DMS79 treated with DMSO at 0.1 percent for 48 hours (cell line): Measurements from ENCODE around the gene CGB2.
"Not testable (repeated sequence)": the region's sequence is repeated elsewhere in the genome, so short reads cannot be mapped to it uniquely, and the experiment has no call there.

ENCODE experiments used
- DNase-seq: peaks from one replicate; lab custom pipeline; 2025; lab: John Stamatoyannopoulos, UW

CGB2 gene

DNA sequence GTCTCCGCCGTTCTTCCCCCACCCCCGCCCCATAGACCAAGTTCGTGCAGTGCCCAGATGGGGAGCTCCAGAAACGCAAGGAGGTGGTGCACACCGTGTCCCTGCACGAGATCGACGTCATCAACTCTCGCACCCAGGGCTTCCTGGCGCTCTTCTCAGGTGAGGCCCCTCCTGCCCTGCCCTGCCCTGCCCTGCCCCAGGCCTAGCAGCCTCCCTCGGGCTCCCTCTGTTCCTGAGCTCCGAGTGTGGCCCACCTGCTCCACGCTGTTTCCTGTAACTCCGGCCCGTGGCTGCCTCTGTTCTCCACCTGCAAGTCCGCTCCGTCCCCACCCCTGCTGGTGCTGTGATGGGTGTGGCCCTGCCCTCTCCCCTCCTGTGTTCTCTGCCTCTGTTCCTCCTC lies 21.2 kb upstream of the CGB2 start:
- no peak for DNase-seq

DNA sequence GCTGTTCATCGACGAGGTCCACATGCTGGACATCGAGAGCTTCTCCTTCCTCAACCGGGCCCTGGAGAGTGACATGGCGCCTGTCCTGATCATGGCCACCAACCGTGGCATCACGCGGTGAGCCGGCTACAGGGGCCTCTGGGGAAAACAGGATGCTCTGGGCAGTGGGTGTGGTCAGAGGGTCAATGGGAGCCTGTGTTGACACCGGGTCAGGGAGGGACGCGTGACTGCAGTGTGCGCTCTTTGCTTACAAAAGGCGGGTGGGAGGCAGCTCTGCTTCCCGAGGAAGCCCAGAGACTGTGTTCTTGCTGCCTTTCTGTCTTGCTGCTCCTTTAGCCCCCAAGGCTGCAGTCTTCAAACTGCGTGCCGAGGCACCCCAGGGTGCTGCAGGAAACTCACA lies 20.5 kb upstream of the CGB2 start:
- no peak for DNase-seq

DNA sequence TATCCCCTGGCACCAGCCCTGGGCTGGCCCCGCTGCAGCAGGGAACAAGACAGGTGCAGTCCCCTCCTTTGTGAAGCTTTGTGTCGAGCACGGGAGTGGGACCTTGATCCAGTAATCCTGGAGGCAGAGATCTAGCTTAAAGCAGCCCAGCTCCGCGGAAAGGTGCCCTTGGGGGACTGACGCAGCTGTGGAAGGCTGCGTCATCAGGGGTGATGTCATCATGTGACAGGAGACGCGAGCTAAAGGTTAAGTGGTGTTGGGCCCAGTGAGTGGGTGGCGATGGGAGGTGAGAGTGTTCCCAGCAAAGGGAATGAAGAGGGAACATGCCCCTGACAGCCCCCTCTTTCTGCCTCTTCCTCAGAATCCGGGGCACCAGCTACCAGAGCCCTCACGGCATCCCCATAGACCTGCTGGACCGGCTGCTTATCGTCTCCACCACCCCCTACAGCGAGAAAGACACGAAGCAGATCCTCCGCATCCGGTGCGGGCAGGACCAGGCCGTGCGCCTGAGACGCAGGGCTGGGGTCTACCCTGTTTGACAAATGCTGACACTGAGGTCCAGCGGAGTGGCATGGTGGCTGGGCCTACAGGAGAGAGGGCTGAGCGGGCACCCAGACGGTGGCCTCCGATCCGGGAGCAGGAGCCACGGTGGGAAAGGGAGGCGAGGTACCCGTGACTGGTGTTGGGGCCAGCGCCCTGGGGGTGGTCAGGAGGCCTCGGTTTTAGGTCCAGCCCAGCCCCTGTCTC lies 17.4 kb upstream of the CGB2 start:
- DNase-seq = no peak

DNA sequence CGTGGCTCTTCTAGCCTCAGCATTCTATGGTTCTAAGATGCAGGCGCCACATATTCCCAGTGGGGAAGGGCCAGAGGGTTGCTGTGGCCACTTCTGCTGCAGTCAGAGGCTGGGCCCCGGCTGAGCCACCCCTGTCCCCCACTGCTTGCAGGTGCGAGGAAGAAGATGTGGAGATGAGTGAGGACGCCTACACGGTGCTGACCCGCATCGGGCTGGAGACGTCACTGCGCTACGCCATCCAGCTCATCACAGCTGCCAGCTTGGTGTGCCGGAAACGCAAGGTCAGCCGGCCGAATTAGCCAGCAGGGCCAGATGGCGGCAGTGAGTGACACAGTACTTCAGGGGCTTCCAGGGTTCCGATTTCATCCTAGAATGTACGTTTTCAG lies 16.8 kb upstream of the CGB2 start:
- no peak for DNase-seq

DNA sequence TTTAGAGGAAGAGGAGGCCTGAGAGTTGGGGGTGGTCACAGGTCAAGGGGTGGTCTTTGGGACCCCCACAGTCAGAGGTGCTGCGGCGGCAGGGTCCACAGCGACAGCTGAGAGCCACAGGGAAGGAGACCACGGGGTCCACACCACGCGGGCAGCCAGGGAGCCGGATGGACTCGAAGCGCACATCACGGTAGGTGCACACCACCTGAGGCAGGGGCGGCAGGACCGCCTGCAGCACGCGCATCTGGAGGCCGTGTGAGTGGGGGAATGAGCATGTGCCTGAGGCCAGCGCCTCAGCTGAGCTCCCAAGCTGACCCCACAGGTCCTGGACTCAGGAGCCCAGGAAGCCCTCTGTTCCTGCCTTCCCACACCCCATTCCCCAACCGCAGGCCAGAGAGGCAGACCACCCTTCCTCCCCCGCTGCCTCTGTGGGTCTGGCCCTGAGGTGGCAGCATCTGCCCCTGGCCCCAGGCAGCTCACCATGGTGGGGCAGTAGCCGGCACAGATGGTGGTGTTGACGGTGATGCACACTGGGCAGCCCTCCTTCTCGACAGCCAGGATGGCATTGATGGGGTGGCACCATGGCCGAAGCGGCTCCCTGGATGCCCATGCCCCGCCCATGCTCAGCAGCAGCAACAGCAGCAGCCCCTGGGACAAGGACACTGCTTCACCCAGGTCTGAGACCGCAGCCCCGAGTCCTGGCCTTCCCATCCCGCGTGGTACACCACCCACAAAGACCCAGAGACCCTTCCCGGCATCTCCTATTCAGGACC lies 15.4 kb upstream of the CGB2 start:
- DNase-seq = no peak

DNA sequence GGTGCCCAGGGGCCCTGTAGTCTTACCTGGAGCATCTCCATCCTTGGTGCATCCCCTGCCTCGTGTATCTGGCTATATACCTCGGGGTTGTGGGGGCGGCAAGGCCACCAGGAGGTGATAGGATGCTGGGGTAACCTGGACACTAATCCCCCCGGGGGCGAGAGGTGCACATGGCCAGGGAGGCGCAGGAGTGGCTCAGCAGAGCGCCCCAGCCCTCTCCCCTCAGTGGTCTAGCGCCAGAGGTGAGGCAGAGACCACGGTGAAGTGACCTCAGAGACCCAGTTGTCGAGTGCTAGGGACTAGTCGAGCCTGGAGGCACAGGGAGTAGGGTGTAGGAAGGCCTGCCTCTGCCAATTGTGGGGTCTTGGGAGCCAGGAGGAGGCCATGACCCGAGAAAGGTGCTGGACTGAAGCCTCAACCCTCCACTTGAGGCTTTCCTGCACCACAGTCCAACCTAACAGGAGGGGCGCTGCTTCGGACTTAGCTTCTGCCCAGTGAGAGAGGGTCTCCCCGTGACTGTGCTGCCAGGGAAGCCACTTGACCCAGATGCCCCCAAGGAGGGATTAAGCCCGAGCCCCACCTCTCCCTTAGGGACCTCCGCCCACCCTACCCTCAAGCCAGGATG lies 14.5 kb upstream of the CGB2 start, which contains the start of gene LHB:
Gene LHB, minus strand, starts transcription at position 51 of the 625 bp plus-strand sequence. Its CDS starts 10 bp downstream, at position 41.
- DNase-seq = no peak

DNA sequence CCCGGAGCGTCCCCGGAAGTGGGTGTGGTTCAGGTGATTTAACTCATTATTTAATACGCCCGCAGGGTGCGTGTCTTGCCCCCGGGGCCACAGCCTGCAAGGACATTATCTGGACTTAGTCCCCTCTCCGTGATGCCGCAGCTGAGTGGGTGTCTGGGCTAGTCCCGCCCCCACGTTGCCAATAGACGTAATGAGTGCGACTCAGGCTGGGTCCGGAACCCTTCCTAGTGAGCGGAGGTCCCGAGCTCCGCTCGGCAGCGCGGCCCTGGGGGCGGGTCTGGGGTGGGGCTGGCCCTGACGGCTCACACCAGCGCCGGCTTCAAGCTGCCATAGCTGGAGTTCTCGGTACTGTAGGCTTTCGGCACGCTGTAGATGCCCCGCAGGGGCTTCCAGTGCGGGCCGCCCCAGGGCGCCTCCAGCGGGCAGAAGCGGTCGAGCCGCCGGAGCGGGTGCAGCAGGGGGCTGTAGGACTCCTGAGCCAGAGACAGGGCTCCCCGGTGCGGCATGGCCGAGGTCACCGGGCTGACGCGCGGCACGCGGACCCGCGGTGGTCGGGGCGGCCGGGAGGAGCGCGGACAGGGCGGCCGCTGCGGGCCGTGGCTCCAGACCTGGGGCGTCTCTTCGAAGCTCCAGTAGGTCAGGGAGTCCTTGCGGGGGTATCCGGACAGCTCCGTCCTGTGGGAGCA lies 13.9 kb upstream of the CGB2 start:
- DNase-seq = peak; percentile 13

DNA sequence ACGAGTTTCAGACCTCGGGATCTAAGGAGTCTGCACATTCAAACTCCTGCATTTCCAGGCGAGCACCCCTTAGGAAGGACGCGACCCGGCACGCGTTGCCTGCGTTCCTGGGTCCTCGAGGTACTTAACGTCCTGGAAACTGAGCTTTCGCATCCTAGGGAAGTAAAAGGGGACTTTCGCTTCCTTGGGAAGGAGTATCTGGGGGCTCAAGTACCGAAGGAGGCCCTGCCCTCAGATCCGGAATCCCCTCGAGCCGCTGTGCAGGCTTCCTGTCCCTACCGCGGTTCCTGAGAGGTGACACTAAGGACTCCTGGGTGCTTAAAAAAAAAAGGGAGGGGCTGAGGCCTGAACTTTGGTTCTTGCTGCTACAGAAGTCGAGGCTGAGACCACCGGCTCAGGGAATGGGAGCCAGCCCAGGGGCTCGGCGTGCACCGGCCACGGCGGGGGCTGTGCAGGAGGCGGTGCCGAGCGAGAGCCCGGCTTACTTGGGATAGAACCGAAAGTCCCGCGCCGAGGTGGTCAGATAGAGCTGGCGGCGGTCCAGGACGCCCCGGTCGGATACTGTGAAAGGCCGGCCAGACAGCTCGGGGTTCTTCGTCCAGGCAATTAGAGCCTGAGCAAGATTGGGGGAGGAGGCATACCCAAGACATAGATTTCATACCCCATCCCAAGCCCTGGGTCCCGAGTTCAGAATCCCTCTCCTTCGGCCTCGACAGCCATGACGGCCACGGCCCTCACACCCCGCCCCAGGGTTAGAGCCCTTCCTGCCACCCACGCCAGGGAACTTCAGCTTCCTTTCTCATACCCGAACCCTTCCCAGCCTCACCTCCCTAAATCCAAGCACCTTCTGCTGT lies 13.1 kb upstream of the CGB2 start:
- DNase-seq = not testable (repeated sequence)

DNA sequence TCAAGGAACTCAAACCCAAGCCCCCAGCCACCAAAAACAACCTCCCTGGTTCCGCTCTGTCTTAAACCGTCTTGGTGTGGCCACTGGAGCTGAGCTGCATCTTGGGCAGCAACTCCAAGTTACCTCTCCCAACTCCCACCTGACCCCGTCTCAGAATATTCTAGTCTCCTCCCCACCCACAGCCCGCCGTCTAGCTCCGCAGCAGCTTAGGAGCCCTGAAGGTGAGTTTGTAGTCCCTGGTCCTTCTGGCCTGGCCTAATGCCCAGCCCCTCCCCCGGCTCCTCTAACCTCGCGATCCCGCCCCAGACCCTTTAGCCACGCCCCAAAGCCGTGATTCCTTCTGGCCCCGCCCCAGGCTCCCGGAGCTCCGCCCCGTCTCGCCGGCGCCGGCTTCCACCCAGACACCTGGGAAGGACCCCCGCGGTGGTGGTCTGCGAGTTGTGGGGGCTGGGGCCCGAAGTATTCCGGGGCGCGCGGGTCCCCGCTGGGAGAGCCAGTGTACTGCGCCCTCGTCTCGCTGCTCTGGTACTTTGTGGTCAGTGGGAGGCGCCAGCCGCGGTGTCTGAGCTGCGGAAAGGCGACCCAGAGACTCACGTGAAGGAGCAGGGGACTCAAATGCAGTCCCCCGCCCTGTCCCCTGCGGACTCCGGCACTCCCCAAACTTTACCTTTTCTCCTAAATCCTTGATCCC lies 12.3 kb upstream of the CGB2 start:
- DNase-seq = no peak

DNA sequence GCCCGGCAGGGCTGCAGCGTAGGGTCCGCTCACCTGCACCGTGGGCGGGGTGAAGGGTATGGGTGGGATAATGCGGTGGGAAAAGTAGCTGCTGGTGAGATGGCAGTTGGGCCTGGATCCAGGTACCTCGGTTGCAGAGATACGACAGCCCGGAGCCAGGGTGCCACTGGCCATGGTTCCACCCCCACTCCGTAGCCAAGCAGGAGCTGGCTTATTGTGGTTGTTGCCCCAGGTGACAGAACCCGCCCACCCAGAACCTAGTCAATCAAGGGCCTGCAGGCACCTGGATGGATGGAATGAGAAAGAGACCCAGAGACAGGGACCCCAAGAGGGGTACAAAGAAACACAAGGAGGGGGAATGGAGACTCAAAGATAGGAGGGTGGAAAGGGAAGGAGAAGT lies 11.3 kb upstream of the CGB2 start:
- DNase-seq = no peak

DNA sequence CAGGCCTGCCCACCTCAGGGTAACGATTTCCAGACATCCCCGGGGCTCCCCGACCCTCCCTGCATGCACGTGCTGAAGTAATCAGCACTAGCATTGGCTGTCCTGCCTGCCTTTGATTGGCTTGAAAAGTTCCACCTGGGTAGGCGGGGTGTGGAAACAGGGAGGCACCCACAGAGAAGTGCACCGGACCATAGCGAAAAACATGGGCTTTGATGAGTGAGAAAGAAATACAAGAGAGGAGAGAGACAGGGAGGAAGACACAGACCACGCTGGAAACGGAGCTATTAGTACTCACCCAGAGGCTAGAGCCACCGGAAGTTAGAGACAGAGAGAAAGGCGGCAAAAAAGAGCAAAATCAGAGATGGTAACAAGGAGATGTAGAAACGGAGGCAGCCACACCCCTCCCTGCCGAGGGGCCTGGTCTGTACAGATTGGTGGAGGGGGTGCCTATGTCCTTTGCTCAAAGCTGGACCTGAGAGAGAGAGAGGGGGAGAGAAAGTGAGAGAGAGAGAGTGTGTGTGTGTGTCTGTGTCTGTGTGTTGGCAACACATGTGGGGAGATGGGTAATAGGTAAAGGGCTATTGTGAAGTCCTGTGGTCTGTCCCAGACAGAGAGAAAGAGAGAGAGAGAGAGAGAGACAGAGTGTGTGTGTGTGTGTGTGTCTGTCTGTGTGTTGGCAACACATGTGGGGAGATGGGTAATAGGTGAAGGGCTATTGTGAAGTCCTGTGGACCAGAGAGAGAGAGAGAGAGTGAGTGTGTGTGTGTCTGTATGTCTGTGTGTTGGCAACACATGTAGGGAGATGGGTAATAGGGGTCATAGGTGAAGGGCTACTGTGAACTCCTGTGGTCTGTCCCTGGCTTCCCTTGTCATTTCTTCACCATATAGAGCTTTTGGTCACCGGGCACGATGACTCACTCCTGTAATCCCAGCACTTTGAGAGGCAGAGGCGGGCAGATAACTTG lies 10.5 kb upstream of the CGB2 start:
- no peak for DNase-seq

DNA sequence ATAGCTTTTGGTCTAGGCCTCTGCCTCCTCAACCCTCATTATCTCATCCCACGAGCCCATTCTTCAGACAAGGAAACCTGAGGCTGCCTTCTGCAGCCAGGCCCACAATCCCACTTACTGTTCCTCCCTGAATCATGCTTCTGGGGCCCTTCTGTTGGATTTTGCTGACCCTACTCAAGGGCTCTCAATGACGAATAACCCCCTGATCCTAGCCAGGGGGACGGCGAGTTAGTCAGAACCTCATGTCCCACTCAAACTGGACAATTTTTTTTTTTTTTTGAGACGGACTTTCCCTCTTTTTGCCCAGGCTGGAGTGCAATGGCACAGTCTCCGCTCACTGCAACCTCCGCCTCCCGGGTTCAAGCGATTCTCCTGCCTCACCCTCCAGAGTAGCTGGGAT lies 9.6 kb upstream of the CGB2 start:
- no peak for DNase-seq

DNA sequence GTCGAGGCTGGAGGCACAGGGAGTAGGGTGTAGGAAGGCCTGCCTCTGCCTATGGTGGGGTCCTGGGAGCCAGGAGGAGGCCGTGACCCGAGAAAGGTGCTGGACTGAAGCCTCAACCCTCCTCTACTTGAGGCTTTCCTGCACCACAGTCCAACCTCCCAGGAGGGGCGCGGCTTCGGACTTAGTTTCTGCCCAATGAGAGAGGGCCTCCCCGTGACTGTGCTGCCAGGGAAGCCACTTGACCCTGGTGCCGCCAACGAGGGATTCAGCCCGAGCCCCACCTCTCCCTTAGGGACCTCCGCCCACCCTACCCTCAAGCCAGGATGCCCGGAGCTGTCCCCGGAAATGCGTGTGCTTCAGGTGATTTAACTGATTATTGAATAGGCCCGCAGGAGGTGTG lies 7.5 kb upstream of the CGB2 start, which contains the start of gene CGB3:
Gene CGB3, minus strand, starts transcription at position 101 of the 400 bp plus-strand sequence. CDS start 362 bp downstream, outside the sequence.
- DNase-seq = not testable (repeated sequence)

DNA sequence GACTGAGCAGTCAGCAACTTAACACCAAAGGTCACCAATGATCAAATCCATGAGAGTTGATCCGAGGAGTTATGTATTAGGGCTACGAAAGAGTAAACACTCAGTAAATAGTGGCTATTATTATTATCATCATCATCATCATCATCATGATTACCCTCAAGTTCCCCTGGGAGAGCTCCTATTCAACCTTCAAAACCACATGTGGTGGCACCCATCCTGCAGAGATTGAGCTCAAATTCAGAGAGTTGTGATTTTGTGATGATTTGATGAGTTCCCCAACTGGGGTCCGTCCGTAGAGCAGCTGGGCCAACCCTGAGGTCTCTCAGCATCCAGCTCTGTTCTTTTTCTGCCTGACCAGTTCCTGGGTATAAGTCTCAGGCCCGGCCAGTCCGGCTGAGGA lies 6.6 kb upstream of the CGB2 start:
- not testable (repeated sequence) for DNase-seq

DNA sequence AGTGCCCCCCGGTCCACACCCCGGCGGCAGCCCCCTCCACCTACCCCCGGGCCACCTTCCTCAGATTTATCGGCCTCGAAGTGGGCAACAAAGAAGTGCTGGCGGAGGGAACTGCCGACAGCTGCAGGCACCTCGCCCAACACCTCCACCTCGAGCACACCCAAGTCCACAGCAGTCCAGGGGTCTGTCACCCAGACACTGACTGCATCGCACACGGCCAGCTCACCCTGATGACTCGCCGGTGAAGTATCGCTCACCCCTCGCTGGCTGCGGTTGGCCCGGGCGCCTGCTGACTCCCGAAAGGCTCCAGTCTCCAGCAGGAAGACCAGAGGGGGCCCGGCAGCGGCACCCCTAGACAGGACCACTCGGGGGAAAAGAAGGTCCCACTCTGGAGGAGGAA lies 6.1 kb upstream of the CGB2 start:
- not testable (repeated sequence) for DNase-seq

DNA sequence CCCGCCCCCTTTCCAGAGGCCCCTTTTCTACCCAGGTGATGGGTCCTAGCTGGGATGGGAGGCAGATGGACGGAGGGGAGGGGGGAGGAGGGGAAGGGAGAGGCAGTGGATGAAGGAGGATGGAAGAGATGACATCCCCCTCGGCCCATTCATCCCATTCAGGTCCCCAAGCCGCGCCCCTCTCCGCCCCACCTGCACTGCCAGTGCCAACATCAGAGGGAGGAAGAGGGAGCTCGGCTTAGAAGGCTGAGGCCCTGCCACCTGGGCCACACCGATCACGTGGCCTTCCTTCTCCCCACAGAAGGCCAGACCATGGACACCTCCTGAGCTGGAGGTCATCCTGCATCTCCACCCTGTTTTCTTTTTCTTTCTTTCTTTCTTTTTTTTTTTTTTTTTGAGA lies 3.0 kb upstream of the CGB2 start:
- DNase-seq = not testable (repeated sequence)

DNA sequence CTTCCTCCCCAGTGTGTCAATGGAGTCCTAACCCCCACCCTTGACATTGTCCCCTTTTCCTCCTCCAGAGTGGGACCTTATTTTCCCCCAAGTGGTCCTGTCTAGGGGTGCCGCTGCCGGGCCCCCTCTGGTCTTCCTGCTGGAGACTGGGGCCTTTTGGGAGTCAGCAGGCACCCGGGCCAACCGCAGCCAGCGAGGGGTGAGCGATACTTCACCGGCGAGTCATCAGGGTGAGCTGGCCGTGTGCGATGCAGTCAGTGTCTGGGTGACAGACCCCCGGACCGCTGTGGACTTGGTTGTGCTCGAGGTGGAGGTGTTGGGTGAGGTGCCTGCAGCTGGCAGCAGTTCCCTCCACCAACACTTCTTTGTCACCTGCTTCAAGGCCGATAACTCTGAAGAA lies 1.9 kb upstream of the CGB2 start:
- DNase-seq = not testable (repeated sequence)

DNA sequence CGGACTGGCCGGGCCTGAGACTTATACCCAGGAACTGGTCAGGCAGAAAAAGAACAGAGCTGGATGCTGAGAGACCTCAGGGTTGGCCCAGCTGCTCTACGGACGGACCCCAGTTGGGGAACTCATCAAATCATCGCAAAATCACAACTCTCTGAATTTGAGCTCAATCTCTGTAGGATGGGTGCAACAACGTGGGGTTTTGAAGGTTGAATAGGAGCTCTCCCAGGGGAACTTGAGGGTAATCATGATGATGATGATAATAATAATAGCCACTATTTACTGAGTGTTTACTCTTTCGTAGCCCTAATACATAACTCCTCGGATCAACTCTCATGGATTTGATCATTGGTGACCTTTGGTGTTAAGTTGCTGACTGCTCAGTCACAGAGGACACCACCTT lies 1.4 kb upstream of the CGB2 start:
- DNase-seq = not testable (repeated sequence)

DNA sequence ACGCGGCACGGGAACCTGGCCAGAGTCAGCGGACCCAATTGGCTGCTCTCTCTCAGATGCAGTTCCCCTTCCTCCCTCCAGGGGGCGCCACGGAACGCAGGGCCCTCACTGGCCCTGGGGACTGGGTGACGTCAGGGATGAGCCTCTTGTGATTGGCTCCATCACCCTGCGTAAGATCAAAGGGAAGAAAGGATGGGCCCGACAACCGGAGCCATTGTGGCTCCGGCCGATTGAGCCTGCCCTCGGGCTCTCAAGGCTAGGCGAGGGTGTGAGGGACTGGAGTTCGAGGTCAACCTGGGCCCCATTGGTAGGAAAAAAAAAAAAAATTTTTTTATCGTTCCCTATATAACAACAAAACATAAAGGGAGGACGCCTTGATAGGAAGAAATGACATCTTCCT lies 5.1 kb downstream of the CGB2 start, which contains the start of gene CGB1:
Gene CGB1, minus strand, starts transcription at position 81 of the 400 bp plus-strand sequence. CDS start 184 bp downstream, outside the sequence.
- DNase-seq = not testable (repeated sequence)
